ENCODE data around the gene DLG4.

The DLG4 gene

DNA sequence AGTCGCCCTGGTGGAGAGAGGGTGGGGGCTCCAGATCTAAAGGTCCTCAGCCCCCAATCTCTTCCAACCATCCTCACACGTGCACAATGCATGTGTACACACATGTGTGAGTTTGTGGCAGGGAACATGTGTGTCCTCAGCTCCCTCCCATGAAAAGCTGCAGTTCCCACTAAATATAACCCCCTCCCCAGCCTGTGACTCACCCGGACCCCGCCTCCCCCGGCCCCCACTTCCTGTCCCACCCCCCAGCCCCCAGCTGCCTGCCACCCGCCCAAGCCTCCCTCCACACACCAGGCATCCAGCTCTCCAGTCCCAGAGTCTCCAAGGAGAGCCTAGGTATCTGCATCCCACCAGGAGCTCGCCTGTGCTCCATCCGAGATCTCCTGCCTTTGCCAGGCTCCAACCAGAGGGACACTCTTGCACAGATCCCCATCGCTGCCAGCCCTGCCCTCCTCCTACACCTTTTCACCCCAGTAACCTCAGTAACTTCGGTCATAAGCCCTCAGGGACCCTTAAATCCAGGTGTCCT is 3.9 kb downstream of the DLG4 start:
- peaks cover 75% of the 10 kb centered on the region for H3K4me1 Mint-ChIP-seq
- peak overlapping the region; percentile 91 for H3K4me3 Mint-ChIP-seq
- H3K36me3 Mint-ChIP-seq: no peaks in the 10 kb centered on the region
- peak overlapping the region; percentile 31 for H3K27ac Mint-ChIP-seq
- H3K27me3 Mint-ChIP-seq: no peaks in the 10 kb centered on the region
- H3K9me3 Mint-ChIP-seq: no peaks in the 10 kb centered on the region

DNA sequence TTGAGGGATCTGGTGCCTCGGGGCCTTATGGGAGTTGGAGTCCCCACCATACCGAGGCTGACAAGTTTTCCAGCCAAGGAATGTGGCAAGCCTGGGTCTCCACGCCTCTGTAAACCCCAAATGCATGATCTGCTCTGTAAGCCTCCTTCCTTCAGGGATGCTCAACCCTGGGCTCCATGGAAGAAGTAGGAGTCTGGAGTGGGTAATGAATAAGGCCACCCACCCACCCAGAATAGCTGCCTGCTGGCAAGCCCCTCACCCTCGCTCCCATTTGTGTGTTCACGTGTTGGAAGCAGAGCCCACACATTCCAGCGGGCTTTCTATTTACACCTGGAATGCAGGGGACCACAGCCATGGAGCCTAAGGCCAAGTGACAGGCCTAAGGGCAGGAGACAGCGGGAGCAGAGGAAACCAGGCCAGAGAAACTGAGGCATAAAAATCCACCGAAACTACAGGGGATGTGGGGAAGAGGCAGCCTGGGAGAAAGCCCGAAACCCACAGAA is 4.4 kb downstream of the DLG4 start:
- Mint-ChIP-seq H3K36me3 (no peaks in the 10 kb centered on the region), H3K4me1 (peaks cover 71% of the 10 kb centered on the region)

DNA sequence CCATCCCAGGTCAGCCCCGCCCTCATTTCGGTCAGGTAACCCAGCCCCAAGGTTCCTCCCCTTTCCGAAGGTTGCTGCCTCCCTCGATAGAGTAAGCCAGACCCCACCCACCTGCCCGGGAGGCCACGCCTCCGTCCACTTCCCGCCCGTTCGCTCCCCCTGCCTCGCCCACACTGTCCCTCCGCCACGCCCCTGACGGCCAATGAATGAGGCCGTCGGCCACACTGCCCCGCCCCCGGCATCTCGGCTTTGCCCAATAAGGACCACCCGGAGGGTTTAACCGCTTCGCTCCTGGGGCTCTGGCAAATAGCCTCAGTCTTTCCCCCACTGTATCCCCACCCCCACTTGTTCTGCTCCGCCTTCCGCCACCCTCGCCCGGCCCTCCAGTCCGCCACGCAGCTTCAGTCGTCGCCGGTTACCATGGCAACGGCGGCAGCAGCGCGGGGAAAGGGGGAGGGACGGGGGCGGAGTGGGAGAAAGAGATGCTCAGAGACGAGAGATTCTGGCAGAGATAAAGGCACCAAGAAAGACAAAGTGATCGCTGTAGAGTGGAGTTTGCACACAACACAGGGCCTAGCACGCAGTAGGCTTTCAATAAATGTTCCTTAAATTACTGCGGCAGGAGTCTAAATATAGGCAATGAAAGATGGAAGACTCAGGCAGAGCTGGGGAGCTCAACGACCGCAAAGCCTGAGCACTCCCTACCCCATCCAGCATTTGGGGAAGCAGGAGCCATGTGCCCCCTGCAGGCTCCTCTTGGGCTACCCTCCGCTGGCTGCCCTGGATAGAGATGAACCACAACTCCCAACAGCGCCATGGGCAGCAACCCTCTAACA is 5.1 kb downstream of the DLG4 start:
- peak overlapping the region; percentile 99 for H3K27ac Mint-ChIP-seq
- peaks cover 72% of the 10 kb centered on the region for H3K4me1 Mint-ChIP-seq
- H3K4me3 Mint-ChIP-seq: peak overlapping the region; percentile 91
- H3K27me3 Mint-ChIP-seq: no peaks in the 10 kb centered on the region
- H3K9me3 Mint-ChIP-seq: no peaks in the 10 kb centered on the region
- H3K36me3 Mint-ChIP-seq: no peaks in the 10 kb centered on the region

More for the DNA sequence above, 4.4 kb downstream of the DLG4 start:
- Mint-ChIP-seq H3K27ac (peak overlapping the region; percentile 99), H3K9me3 (no peaks in the 10 kb centered on the region), H3K27me3 (no peaks in the 10 kb centered on the region), H3K4me3 (peak overlapping the region; percentile 91)

DNA sequence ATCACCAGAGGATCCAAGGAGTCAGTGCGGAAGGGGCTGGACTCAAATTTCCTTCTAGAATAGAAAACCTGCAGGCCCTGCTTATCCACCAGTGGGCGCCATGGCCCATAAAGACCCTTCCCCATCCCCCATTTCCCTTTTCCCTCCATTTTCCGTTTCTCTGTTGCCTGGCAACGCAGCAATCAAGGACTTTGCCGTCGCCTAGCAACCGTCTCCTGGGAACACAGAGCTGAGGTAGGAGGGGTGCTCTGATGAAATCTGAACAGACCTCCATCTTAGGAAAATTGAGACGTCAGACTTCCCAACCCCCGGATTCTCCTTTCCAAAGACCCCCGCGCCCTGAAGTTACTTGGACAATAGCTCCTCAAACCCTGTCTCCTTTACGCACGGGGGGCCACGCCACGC is 5.7 kb downstream of the DLG4 start:
- H3K36me3 Mint-ChIP-seq: no peaks in the 10 kb centered on the region

DNA sequence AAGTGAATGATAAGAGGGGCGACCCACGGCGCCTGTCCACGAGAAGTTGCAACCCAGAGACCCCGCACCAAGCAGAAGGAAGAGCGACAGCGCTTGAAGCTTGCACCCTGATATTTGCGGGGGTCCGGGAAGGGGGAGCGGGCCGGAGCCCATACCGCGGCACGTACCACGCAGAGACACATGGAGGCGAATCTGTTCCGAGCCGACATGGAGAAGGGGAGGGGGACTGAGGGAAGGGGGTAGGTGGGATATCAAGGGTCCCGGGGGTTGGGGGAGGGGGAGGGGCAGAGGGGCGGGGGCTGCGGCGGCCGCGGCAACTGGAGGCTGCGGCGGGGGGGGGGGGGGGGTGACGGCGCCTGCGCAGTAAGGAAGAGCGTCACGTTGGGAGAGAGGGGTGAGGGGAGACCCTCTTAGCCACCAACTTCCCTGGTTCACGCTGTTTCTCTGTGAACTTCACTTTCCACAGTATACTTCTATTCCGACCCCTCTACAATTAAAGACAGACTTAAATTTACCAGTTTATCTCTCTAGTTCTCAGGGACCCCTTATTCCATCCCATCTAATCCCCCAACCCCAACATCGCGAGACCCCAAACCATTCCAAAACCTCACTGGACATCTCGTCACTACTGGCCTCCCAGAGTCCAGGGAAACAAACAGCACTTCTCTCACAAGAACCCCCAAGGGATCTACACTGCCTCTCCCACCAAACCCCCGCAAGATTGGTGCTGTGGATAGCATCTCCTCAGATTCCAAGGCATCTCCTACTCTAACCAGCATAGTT is 8.0 kb downstream of the DLG4 start:
- H3K9me3 Mint-ChIP-seq: no peaks in the 10 kb centered on the region
- H3K4me1 Mint-ChIP-seq: peaks cover 52% of the 10 kb centered on the region
- no peak overlapping the region for H3K27ac Mint-ChIP-seq
- no peaks in the 10 kb centered on the region for H3K36me3 Mint-ChIP-seq
- no peaks in the 10 kb centered on the region for H3K27me3 Mint-ChIP-seq
- no peak overlapping the region for H3K4me3 Mint-ChIP-seq

More for the DNA sequence above, 5.7 kb downstream of the DLG4 start:
- no peaks in the 10 kb centered on the region for H3K27me3 Mint-ChIP-seq
- H3K4me3 Mint-ChIP-seq: peak overlapping the region; percentile 91
- no peaks in the 10 kb centered on the region for H3K9me3 Mint-ChIP-seq
- peak overlapping the region; percentile 99 for H3K27ac Mint-ChIP-seq
- H3K4me1 Mint-ChIP-seq: peaks cover 66% of the 10 kb centered on the region

DNA sequence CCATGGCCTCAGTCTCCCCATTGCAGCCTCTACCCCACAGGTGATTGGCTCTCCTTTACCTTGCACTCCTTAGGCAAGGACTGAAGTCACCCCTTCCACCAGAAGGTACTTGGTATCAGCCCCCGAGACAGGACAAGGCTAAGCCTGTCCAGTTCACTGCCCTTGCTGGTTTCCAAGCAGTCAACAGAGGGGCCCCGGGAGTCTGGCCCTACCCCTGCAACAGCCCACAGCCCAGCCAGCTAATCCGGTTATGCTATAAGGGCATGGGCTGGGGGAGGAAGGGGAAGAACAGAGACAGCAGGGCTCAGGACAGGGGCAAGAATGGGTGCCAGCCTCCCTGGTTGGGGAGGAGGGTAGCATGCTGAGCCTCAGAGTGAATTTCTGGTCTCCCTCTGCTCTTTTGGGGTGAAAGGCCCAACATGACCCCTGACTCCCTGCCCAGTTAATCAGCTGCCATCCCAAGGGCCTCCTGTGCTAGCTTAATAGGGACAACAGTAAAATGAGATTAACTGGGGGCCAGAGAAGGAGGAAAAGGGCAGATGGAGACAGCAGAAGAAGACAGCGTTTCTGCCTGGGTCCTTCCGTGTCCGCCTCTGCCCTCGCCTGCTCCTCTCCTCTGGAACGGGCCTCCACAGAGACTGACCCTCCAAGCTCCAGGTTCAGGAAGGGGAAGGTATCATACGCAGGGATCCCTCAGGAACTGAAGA is 10.7 kb downstream of the DLG4 start:
- Mint-ChIP-seq H3K36me3 (no peaks in the 10 kb centered on the region), H3K9me3 (no peaks in the 10 kb centered on the region), H3K27me3 (no peaks in the 10 kb centered on the region), H3K4me1 (peaks cover 52% of the 10 kb centered on the region), H3K27ac (no peak overlapping the region), H3K4me3 (no peak overlapping the region)

DNA sequence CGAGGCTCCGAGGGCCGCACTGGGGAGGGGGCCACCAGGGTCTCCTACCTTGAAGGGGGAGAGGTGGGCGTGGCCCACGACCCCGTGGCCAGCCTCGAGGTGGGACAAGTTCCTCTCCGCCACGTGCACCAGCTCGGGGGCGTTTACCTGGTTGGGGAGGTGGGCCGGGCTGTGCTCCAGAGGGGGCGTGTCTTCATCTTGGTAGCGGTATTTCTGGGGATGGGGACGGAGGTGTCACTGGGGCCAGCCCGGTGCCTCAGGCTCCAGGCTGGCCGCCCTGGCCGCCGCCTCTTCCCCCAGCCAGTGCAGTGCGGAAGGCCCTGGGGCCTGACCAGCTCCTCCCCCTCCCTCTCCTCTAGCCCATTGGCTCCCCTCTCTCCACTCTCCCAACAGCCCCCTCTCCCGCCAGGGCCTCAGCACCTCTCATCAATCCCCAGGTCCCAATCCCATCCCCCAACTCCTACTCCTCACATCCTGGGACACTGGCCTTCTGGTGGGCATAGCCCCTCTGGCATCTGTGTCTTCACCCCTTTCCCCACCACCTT is 11.5 kb downstream of the DLG4 start:
- no peak overlapping the region for H3K4me3 Mint-ChIP-seq
- H3K27ac Mint-ChIP-seq: no peak overlapping the region

DNA sequence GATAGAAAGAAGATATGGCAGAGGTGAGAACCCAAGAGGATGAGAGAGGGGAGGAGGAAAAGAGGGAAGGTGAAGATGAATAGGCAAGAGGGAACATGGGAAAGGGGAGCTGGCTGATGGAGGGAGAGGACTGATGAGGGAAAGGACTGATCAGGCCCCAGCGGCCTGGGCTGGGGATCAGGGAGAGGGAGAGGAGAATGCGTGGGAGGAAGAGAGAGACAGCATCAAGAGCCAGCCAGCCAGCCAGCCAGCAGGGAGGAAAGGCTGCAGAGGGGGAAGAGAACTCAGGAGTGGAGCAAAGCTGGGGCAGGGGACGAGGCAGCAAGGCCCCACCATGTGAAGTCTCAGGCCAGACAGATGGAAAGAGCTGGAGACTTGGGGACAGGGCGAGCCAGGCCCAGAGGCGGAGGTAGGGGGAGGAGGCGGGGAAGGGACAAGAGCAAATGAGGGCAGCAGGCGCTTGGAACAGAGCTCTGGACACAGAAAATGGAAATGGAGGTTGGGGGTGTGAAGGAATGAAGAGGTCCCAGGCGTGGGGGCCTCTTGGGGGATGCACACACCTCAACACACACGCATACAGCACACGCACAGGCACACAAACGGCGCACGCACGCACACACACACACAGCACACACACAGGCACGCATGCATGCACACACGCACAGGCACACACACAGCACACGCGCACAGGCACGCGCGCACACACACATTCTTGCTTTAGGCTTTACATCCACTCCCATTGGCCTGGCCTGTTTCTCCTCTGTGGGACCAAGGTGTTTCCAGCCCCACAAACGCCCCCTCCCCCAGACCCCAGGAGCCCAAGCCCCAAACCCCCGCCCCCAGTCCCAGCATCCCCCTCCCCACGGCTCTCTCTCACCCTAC is 12.3 kb downstream of the DLG4 start:
- Mint-ChIP-seq H3K9me3 (no peaks in the 10 kb centered on the region), H3K4me3 (no peak overlapping the region), H3K27me3 (no peaks in the 10 kb centered on the region), H3K4me1 (peaks cover 47% of the 10 kb centered on the region), H3K36me3 (no peaks in the 10 kb centered on the region), H3K27ac (peak overlapping the region; percentile 90)

More for the DNA sequence above, 11.5 kb downstream of the DLG4 start:
- Mint-ChIP-seq H3K27me3 (no peaks in the 10 kb centered on the region), H3K36me3 (no peaks in the 10 kb centered on the region), H3K4me1 (peaks cover 48% of the 10 kb centered on the region), H3K9me3 (no peaks in the 10 kb centered on the region)

DNA sequence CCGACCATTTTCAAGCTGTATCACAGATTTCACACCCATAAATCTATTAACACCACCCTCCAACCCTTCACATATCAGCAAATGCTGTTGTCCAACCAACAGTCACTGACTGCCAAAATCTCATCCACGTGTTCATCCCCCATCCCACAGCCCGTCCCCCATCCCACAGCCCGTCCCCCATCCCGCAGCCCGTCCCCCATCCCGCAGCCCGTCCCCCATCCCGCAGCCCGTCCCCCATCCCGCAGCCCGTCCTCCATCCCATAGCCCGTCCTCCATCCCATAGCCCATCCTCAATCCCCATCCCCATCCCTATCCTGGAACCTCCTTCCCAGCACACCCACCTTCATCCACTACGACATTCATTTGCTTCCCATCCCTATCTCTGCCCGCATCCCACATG is 14.1 kb downstream of the DLG4 start:
- no peaks in the 10 kb centered on the region for H3K36me3 Mint-ChIP-seq
- peak overlapping the region; percentile 90 for H3K27ac Mint-ChIP-seq
- peak overlapping the region; percentile 71 for H3K4me3 Mint-ChIP-seq
- no peaks in the 10 kb centered on the region for H3K9me3 Mint-ChIP-seq
- H3K27me3 Mint-ChIP-seq: no peaks in the 10 kb centered on the region
- peaks cover 41% of the 10 kb centered on the region for H3K4me1 Mint-ChIP-seq

DNA sequence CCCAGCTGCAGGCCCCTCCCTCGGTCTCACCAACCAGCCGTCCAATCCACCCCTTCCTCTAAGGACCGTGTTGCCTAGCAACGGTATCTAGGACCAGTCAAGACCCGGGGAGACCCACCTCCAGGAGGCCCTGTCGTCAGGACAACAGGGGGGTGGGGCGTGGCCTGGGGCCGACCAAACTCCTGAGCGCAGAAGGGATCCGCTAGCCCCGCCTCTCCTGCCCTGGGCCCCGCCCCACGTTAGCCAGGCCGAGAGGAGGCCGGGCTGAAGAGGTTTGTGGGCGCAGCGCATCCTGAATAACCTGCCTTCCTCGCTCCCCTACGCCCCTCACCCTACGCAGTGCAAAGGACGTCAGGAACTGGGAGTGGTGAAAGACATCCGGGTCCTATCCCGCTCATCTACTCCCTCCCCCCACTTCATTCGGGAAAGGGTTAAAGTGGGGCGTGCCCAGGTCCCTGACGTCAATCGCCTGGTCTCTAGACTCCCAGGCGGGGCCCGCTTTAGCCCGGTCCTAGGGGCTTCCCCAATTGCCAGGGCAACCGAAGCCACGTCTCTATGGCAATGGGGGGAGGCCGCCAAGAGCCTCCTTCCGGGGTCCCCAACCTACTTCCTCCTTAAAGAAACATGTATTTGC is 14.7 kb downstream of the DLG4 start:
- peak overlapping the region; percentile 71 for H3K4me3 Mint-ChIP-seq
- H3K27me3 Mint-ChIP-seq: no peaks in the 10 kb centered on the region
- no peaks in the 10 kb centered on the region for H3K9me3 Mint-ChIP-seq
- H3K27ac Mint-ChIP-seq: peak overlapping the region; percentile 82
- H3K36me3 Mint-ChIP-seq: no peaks in the 10 kb centered on the region
- peaks cover 37% of the 10 kb centered on the region for H3K4me1 Mint-ChIP-seq

DNA sequence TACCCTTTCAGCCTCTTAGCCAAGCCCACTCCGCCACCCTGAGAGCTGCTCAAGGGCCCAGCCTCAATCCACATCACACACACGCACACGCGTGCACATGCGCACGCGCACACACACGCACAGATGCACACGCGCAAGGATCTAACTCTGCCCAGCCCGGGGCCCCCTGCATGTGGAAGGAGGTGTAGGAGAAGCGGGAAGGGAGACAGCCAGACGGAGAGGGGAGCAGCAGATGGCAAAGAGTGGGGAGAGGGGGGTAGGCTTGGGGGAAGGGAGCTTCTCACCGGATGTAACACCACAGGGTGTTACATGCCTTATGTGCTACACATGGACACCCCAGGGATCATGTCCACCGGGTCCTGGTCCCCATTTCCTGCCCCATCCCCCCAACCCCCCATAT is 15.3 kb downstream of the DLG4 start:
- Mint-ChIP-seq H3K9me3 (no peaks in the 10 kb centered on the region), H3K27ac (peak overlapping the region; percentile 82), H3K4me3 (peak overlapping the region; percentile 71), H3K27me3 (no peaks in the 10 kb centered on the region), H3K4me1 (peaks cover 36% of the 10 kb centered on the region), H3K36me3 (no peaks in the 10 kb centered on the region)

DNA sequence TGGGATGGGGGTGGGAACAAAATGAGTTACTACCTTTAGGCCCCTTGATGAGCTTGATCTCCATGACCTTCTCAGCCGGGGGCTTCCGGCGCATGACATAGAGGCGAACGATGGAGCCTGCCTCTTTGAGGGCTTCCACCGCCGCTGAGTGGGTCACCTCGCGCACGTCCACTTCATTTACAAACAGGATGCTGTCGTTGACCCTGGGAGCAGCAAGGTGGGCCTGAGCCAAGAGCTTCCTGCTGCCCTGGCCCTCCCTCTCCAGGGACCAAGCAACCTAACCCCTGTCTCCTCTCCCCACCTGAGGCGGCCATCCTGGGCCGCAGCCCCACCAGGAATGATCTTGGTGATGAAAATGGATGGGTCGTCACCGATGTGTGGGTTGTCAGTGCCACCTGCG is 16.2 kb downstream of the DLG4 start:
- Mint-ChIP-seq H3K4me1 (peaks cover 36% of the 10 kb centered on the region), H3K4me3 (peak overlapping the region; percentile 52), H3K27me3 (no peaks in the 10 kb centered on the region), H3K36me3 (no peaks in the 10 kb centered on the region), H3K9me3 (no peaks in the 10 kb centered on the region), H3K27ac (no peak overlapping the region)

DNA sequence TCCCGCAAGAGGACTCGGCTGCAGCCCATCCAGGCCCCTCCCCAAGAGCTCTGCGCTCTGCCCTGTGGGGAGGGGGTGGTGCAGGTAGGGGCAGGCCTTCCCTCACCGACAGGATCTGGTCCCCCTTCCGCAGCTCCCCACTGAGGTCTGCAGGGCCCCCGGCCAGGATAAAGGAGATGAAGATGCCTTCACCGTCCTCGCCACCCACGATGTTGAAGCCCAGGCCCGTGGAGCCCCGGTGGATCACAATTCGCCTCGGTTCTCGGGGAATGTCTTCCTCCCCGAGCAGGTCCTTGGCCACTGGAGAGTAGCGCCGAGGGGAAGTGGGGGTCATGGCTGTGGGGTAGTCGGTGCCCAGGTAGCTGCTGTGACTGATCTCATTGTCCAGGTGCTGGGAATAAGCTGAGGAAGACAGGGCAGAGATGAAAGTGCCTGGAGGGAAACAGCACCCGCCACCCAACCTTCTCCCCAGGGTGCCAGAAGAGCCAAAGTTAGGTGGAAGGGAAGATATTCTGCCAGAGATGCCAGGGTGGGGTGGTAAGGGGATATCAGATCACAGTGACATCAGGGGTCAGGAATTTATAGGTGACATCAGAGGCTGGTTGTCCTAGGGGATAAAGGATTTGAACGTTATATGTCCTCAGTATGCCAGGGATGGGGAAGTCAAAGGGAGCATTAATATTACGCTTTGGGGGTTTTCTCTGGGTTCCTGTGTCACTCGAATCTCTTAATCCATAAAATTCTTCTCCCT is 22.8 kb downstream of the DLG4 start:
- no peaks in the 10 kb centered on the region for H3K9me3 Mint-ChIP-seq
- H3K36me3 Mint-ChIP-seq: no peaks in the 10 kb centered on the region
- H3K27me3 Mint-ChIP-seq: no peaks in the 10 kb centered on the region
- H3K4me3 Mint-ChIP-seq: no peak overlapping the region
- H3K27ac Mint-ChIP-seq: no peak overlapping the region
- H3K4me1 Mint-ChIP-seq: no peaks in the 10 kb centered on the region
